Measurements from ENCODE around the gene ATPAF1. TPM values are rescaled to one million over a fixed set of nuclear protein-coding genes. Genes with fewer than 3 reads are reported as not detected.

The ATPAF1 gene
- total and polyA plus RNA-seq, 4 experiments from 2014 or later, result 32.9 to 128 (median 57.1) TPM

DNA sequence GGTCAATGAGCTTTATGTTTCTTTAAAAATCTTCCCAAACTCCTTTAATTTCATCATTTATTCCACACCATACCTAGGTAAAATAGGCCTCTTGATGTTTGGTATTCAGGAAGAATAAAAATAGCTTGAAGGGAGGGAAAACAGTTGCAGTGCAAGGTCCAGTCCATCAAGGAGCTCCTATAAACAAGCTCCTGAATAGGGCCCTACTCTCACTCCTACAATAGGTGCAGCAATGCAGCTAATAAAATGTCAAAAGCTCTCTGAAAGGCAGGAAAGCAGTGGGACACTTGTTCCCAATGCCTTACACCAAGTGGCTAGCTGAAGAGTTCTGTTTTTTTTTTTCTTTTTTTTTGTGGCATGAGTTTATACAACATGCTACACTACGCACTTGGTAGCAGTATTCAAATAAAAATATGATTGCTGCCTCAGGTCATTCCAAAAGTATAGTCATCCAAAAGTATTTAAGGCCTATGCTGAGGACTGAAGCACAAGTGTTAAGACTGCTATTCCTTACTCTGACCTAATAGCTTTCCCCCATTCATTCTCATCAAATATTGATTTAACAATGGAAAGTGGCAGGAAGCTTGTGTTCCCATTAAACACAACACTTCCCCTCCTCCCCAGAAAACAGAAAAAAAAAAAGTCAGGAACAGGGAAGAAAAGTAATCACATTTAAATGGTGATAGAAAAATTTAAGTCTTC, 13.3 kb upstream of the ATPAF1 start:
- Mint-ChIP-seq H3K9me3 (peaks cover 0 to 2% (median 0%) of the 10 kb centered on the region in 8 donors), H3K4me3 (no peak overlapping the region)

GRCh38 chr1:46679789-46680573, 11.8 kb upstream of the ATPAF1 start:
- CTCF ChIA-PET (ENCODE audit: partially characterized antibody), result interaction anchor here (1.2 kb wide), 1 partner anchor 11 kb away, joined by 4 read pairs; the partner anchor contains the start of gene ATPAF1

More for the DNA sequence above, 13.3 kb upstream of the ATPAF1 start:
- Histone ChIP-seq H3K4me1 (ENCODE audit: insufficient read depth, low read length) (peaks cover 7% of the 10 kb centered on the region), H3K4me3 (ENCODE audit: low read length in 2 of 2) (no peak overlapping the region), H3K27ac (ENCODE audit: low read depth, low read length) (no peak overlapping the region), H3K36me3 (ENCODE audit: insufficient read depth, low read length) (peaks cover 66% of the 10 kb centered on the region), H3K9me3 (ENCODE audit: control insufficient read depth in 1 of 2, low read length in 2 of 2) (no peaks in the 10 kb centered on the region), H3K27me3 (ENCODE audit: insufficient read depth, low read length) (no peaks in the 10 kb centered on the region)
- H3K27ac Mint-ChIP-seq, result peak overlapping the region in 5 of 7 donors; percentile 37 to 85 (median 55)
- ChIA-PET POLR2A (ENCODE audit: partially characterized antibody) (interaction anchor here (0.8 to 1.4 kb wide), 3 partner anchors 14 to 282 kb away, joined by 3 to 5 read pairs (median 3); no protein-coding TSS in a partner anchor), CTCF (ENCODE audit: partially characterized antibody) (interaction anchor here (0.9 kb wide), 1 partner anchor 12 kb away, joined by 3 read pairs; no protein-coding TSS in a partner anchor)
- H3K36me3 Mint-ChIP-seq, result peaks cover 70 to 85% of the 10 kb centered on the region in 2 donors
- H3K27me3 Mint-ChIP-seq, result no peaks in the 10 kb centered on the region
- intact Hi-C loops (cut with micrococcal nuclease), result no loop called here
- H3K4me1 Mint-ChIP-seq, result peaks cover 7 to 16% (median 10%) of the 10 kb centered on the region in 4 donors
- no peak for DNase-seq

GRCh38 chr1:46677339-46677738, 9.2 kb upstream of the ATPAF1 start:
- CTCF ChIA-PET (ENCODE audit: partially characterized antibody), result interaction anchor here (1.0 to 3.0 kb wide), 4 partner anchors 48 to 73 kb away, joined by 3 to 12 read pairs (median 3); partner anchors contain the start of genes MKNK1 and MOB3C
- H3K4me1 Mint-ChIP-seq, result peaks cover 18 to 35% (median 22%) of the 10 kb centered on the region in 4 donors
- Histone ChIP-seq H3K27me3 (ENCODE audit: insufficient read depth, low read length) (no peaks in the 10 kb centered on the region), H3K4me1 (ENCODE audit: insufficient read depth, low read length) (peaks cover 22% of the 10 kb centered on the region), H3K27ac (ENCODE audit: low read depth, low read length) (peak overlapping the region; percentile 47), H3K9me3 (ENCODE audit: control insufficient read depth in 1 of 2, low read length in 2 of 2) (no peaks in the 10 kb centered on the region), H3K4me3 (ENCODE audit: low read length in 2 of 2) (no peak overlapping the region), H3K36me3 (ENCODE audit: insufficient read depth, low read length) (peaks cover 30% of the 10 kb centered on the region)
- peaks cover 0 to 2% (median 0%) of the 10 kb centered on the region in 8 donors for H3K9me3 Mint-ChIP-seq
- no peak for DNase-seq
- peak overlapping the region; percentile 26 to 97 (median 88) for H3K27ac Mint-ChIP-seq
- H3K4me3 Mint-ChIP-seq, result no peak overlapping the region
- POLR2A ChIA-PET (ENCODE audit: partially characterized antibody), result interaction anchor here (1.1 to 2.3 kb wide), 4 partner anchors 9 to 73 kb away, joined by 4 to 17 read pairs (median 8); partner anchors contain the start of genes ATPAF1 and MKNK1
- H3K27me3 Mint-ChIP-seq, result no peaks in the 10 kb centered on the region
- peaks cover 42 to 66% of the 10 kb centered on the region in 2 donors for H3K36me3 Mint-ChIP-seq
- intact Hi-C loops (cut with micrococcal nuclease), result no loop called here

More at GRCh38 chr1:46679789-46680573, 11.8 kb upstream of the ATPAF1 start:
- H3K9me3 Mint-ChIP-seq, result peaks cover 0 to 2% (median 0%) of the 10 kb centered on the region in 8 donors
- POLR2A ChIA-PET (ENCODE audit: partially characterized antibody), result no interaction called here
- Histone ChIP-seq H3K36me3 (ENCODE audit: insufficient read depth, low read length) (peaks cover 51% of the 10 kb centered on the region), H3K4me1 (ENCODE audit: insufficient read depth, low read length) (peaks cover 22% of the 10 kb centered on the region), H3K27me3 (ENCODE audit: insufficient read depth, low read length) (no peaks in the 10 kb centered on the region), H3K27ac (ENCODE audit: low read depth, low read length) (no peak overlapping the region), H3K9me3 (ENCODE audit: control insufficient read depth in 1 of 2, low read length in 2 of 2) (no peaks in the 10 kb centered on the region), H3K4me3 (ENCODE audit: low read length in 2 of 2) (no peak overlapping the region)
- H3K27me3 Mint-ChIP-seq, result no peaks in the 10 kb centered on the region
- H3K27ac Mint-ChIP-seq, result peak overlapping the region in 3 of 7 donors; percentile 4 to 87 (median 38)
- H3K36me3 Mint-ChIP-seq, result peaks cover 62 to 78% of the 10 kb centered on the region in 2 donors
- DNase-seq, result no peak
- no peak overlapping the region for H3K4me3 Mint-ChIP-seq
- intact Hi-C loops (cut with micrococcal nuclease), result no loop called here
- H3K4me1 Mint-ChIP-seq, result peaks cover 18 to 31% (median 22%) of the 10 kb centered on the region in 4 donors

DNA sequence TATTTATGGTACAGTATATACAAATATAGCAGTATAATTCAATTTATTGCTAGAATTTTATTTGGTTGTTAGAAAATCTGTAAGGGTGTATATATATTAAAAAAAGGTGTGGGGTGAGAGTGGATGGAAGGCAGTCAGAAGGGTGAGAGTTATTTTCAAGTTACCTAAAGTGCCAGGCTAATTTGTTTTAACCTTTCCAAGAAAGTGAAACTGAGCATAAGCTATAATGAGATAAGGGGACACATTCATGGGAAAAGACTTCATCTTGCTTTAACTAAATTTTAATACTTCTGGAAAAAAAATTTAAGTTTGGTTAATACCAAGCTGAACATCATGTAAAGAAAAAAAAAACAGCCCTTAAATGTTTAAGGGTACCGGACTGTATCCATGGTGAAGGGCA, 8.4 kb upstream of the ATPAF1 start:
- Mint-ChIP-seq H3K4me1 (peaks cover 18 to 35% (median 22%) of the 10 kb centered on the region in 4 donors), H3K27me3 (no peaks in the 10 kb centered on the region), H3K4me3 (peak overlapping the region in 6 of 8 donors; percentile 36 to 86 (median 68)), H3K9me3 (peaks cover 0 to 2% (median 0%) of the 10 kb centered on the region in 8 donors), H3K36me3 (peaks cover 33 to 58% of the 10 kb centered on the region in 2 donors), H3K27ac (peak overlapping the region; percentile 88 to 97 (median 92))
- Histone ChIP-seq H3K4me1 (ENCODE audit: insufficient read depth, low read length) (peaks cover 22% of the 10 kb centered on the region), H3K27ac (ENCODE audit: low read depth, low read length) (peak overlapping the region; percentile 47), H3K9me3 (ENCODE audit: control insufficient read depth in 1 of 2, low read length in 2 of 2) (no peaks in the 10 kb centered on the region), H3K4me3 (ENCODE audit: low read length in 2 of 2) (no peak overlapping the region), H3K27me3 (ENCODE audit: insufficient read depth, low read length) (no peaks in the 10 kb centered on the region), H3K36me3 (ENCODE audit: insufficient read depth, low read length) (peaks cover 22% of the 10 kb centered on the region)
- ChIA-PET CTCF (ENCODE audit: partially characterized antibody) (interaction anchor here (1.0 to 3.0 kb wide), 3 partner anchors 49 to 60 kb away, joined by 3 to 12 read pairs (median 3); partner anchors contain the start of gene MOB3C), POLR2A (ENCODE audit: partially characterized antibody) (interaction anchor here (1.2 to 2.3 kb wide), 4 partner anchors 8 to 72 kb away, joined by 4 to 17 read pairs (median 8); partner anchors contain the start of genes ATPAF1 and MKNK1)
- intact Hi-C loops (cut with micrococcal nuclease), result no loop called here
- DNase-seq, result no peak

- Histone ChIP-seq H3K27me3 (ENCODE audit: insufficient read depth, low read length) (no peaks in the 10 kb centered on the region), H3K4me1 (ENCODE audit: insufficient read depth, low read length) (peaks cover 22% of the 10 kb centered on the region), H3K36me3 (ENCODE audit: insufficient read depth, low read length) (peaks cover 15% of the 10 kb centered on the region), H3K4me3 (ENCODE audit: low read length in 2 of 2) (no peak overlapping the region), H3K9me3 (ENCODE audit: control insufficient read depth in 1 of 2, low read length in 2 of 2) (no peaks in the 10 kb centered on the region), H3K27ac (ENCODE audit: low read depth, low read length) (peak overlapping the region; percentile 47)
- peak in 4 of 5 donors; percentile 25 to 39 (median 31) for DNase-seq
- CTCF ChIA-PET (ENCODE audit: partially characterized antibody), result interaction anchor here (1.2 to 1.8 kb wide), 2 partner anchors 21 to 50 kb away, joined by 3 to 6 read pairs; no protein-coding TSS in a partner anchor
- POLR2A ChIA-PET (ENCODE audit: partially characterized antibody), result interaction anchor here (0.6 to 1.6 kb wide), 6 partner anchors 9 to 477 kb away, joined by 3 to 5 read pairs (median 4); partner anchors contain the start of genes MKNK1 and POMGNT1
- Mint-ChIP-seq H3K36me3 (peaks cover 26 to 51% of the 10 kb centered on the region in 2 donors), H3K4me3 (peak overlapping the region in 7 of 8 donors; percentile 57 to 86 (median 67)), H3K4me1 (peaks cover 18 to 35% (median 22%) of the 10 kb centered on the region in 4 donors), H3K27ac (peak overlapping the region; percentile 88 to 97 (median 92)), H3K27me3 (no peaks in the 10 kb centered on the region), H3K9me3 (peaks cover 0 to 2% (median 0%) of the 10 kb centered on the region in 8 donors)
- intact Hi-C loops (cut with micrococcal nuclease), result no loop called here
Measured at GRCh38 chr1:46675549-46676314, 7.6 kb upstream of the ATPAF1 start.

DNA sequence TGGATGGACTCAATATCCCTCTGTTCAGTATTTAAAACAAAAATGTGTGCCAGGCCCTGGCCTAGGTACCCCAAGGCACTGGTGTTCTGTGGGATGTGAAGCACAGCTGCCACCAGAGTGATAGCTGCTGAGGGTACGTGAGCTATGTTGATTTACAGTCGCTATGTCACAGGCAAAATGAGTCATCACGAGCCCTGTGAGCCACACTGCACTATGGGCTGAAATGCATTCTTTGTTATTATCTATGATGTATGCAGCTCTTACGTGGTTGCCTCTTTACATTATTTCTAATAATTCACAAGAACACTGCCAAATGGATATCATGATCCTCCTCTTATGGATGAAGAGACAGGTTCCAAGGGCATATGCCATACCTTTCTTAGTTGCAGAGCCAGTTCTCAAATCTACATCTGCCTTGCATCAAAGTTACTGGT, 5.6 kb upstream of the ATPAF1 start:
- H3K27ac Mint-ChIP-seq, result peak overlapping the region in 1 of 7 donors; percentile 35
- intact Hi-C loops (cut with micrococcal nuclease), result no loop called here
- H3K4me3 Mint-ChIP-seq, result peak overlapping the region in 1 of 8 donors; percentile 0
- H3K4me1 ChIP-seq (ENCODE audit: insufficient read depth, low read length), result peaks cover 22% of the 10 kb centered on the region
- H3K27ac ChIP-seq (ENCODE audit: low read depth, low read length), result no peak overlapping the region
- DNase-seq, result no peak
- H3K27me3 ChIP-seq (ENCODE audit: insufficient read depth, low read length), result no peaks in the 10 kb centered on the region
- H3K4me1 Mint-ChIP-seq, result peaks cover 15 to 35% (median 22%) of the 10 kb centered on the region in 4 donors
- H3K4me3 ChIP-seq (ENCODE audit: low read length in 2 of 2), result no peak overlapping the region
- H3K36me3 ChIP-seq (ENCODE audit: insufficient read depth, low read length), result peaks cover under 1% of the 10 kb centered on the region
- H3K9me3 ChIP-seq (ENCODE audit: control insufficient read depth in 1 of 2, low read length in 2 of 2), result no peaks in the 10 kb centered on the region
- POLR2A ChIA-PET (ENCODE audit: partially characterized antibody), result interaction anchor here (1.0 to 1.6 kb wide), 2 partner anchors 22 to 57 kb away, joined by 3 to 4 read pairs; partner anchors contain the start of gene MOB3C
- peaks cover 13 to 36% of the 10 kb centered on the region in 2 donors for H3K36me3 Mint-ChIP-seq
- CTCF ChIA-PET (ENCODE audit: partially characterized antibody), result interaction anchor here (1.8 kb wide), 1 partner anchor 52 kb away, joined by 6 read pairs; no protein-coding TSS in a partner anchor
- H3K9me3 Mint-ChIP-seq, result no peaks in the 10 kb centered on the region
- no peaks in the 10 kb centered on the region for H3K27me3 Mint-ChIP-seq

Measured in CD4-positive, alpha-beta memory T cell (primary cell).